AG08395 (cell line): ENCODE results near the gene ACAT2.
"Not testable (repeated sequence)": the region's sequence is repeated elsewhere in the genome, so short reads cannot be mapped to it uniquely, and the experiment has no call there.

Experiments used
- DNase-seq: peaks from one replicate; pipeline ENCODE4 v3.0.0; 2012; ENCODE audit warnings: mixed read lengths, low spot score

ACAT2 gene

DNA sequence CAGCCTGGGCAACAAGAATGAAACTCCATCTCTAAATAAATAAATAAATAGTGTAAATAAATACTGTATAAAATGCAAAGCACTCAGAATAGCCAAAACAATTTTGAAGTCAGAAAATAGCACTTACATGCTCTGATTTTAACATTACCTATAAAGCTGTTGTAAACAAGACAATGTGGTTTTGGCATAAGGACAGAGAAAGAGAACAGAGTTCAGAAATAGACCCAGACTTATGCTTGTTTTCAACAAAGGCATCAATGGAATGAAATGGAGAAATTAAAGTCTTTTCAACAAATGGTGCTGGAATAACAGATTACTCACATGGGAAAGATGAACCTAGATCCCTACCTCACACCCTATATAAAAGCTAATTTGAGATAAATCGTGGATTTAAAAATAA, 10.4 kb downstream of the ACAT2 start:
- no peak for DNase-seq

DNA sequence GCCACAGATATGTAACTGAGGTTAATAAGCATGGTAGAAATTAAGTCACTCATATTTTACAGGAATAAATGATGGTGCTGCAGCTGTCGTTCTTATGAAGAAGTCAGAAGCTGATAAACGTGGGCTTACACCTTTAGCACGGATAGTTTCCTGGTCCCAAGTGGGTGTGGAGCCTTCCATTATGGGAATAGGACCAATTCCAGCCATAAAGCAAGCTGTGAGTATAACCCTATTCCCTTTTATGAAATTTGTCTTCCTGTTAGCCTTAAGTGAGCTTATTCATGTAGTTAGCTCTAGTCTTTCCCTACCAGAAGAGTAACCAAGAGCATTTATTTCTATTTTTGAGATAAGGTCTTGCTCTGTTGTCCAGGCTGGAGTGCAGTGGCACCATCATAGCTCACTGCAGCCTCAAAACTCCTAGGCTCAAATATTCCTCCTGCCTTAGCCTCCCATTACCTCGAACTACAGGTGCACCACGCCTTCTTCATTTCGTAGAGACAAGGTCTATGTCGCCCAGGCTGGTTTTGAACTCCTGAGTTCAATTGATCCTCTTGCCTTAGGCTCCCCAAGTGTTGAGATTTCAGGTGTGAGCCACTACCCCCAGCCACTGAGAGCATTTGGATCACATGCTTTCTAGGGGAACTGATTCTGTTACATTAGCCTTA, 15.5 kb downstream of the ACAT2 start:
- no peak for DNase-seq

DNA sequence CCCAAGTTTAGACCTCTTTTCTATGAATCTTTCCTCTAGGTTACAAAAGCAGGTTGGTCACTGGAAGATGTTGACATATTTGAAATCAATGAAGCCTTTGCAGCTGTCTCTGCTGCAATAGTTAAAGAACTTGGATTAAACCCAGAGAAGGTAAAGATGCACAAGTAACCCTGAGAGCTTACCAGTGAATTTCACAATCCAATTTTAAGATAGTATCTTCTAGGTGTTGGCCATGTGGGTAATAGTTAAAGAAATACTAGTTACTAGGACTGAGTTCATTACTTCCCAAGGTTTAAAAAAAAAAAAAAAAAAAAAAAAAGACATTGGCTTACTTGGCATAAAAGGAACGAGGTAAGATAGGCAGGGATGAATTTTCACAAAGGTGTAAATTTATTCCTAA, 16.3 kb downstream of the ACAT2 start:
- no peak for DNase-seq

DNA sequence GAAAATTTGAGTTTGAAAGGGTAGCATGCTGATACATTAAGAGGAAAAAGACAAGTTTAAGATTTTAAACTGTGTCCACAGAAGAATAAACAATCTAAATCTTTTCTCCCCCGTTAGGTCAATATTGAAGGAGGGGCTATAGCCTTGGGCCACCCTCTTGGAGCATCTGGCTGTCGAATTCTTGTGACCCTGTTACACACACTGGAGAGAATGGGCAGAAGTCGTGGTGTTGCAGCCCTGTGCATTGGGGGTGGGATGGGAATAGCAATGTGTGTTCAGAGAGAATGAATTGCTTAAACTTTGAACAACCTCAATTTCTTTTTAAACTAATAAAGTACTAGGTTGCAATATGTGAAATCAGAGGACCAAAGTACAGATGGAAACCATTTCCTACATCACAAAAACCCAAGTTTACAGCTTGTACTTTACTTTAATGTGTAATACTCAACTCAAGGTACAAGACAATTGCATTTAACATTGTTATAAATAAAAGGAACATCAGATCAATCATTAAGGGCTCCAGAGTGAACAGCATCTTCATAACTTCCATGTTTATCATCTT, 16.8 kb downstream of the ACAT2 start:
- no peak for DNase-seq

DNA sequence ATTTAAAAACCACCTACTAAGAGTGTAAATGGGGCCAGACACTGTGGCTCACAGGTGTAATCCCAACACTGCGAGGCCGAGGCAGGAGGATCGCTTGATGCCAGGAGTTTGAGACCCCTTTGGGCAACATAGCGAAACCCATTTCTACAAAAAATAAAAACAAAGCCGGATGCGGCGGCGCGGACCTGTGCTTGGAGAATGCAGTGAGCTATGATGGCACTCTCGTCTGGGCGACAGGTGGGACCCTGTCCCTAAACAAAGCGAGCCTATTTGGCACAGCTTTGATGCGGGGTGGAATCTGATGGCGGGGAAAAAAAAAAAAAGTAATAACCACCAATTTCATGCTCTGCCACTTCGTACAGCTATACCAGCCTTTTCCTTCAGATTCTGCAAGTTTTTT, 26.4 kb downstream of the ACAT2 start:
- DNase-seq: no peak

DNA sequence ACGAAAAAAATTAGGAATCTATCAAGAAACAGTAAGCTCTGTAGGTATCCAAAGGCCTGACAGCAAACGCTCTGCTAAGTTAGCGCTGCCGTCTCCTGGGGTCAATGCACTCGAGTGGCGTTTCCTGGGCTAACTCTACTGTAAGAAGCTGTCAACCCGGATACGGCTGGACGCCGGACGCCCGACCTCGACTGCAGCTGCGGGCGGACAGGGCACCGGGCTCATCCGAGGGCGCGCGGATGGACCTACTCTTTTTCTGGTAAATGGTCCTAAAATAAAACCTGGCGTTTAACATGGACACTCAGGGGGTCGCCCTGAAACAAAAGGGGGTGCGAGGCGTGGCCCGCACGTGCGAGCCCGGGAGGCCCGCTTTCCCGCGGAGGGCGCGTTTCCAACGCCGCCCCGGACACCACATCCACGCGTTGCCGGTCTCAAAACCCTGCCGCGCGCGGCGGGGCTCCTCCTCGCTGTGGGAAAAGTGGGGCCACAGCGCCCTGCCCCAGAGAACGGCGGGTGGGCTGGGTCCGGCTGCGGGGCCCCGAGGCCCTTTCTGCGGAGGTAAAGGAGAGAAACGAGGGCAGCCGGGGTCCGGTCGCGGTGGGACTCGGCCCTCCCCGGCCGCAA, 27.0 kb downstream of the ACAT2 start:
- DNase-seq: peak; percentile 41

DNA sequence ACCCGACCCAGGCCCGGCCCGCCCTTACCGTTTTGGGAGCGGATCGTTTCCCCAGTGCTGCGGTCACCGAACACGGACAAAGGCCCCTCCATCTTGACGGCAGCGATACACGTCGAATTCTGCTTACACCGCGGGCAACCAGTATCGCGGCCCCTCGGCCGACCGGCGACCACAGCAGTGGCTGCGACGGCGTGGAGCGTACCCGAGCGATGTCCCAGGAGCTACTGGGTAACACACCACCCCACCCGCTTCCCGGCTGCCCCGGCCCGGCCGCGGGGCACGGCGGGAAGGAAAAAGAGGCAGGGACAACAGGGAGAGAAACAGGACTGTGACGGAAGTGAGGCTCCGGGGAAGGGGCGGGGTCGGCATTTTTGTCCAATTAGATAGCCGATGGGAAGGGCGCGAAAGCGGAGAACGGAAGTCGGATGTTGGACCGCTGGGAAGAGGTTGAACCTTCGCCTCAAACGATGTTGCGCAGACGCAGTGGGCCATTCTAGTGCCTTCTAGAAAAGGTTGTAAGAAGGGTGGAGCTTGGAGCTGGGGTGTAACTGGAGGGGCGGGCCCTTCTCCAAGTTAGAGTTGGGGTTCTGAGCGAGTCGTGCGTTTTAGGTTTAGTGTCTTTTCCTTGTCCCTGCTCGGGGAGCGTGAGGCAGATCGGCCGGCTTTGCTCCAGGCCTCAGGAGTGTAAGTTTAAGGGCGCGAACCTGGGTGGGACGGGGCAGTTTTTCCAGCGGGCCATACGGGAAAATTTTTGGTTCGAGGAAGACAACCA, 27.7 kb downstream of the ACAT2 start, which contains the start of gene TCP1:
Gene TCP1, minus strand, starts transcription at position 226 of the 772 bp plus-strand sequence. Its CDS starts 134 bp downstream, at position 92.
- peak; percentile 97 for DNase-seq

DNA sequence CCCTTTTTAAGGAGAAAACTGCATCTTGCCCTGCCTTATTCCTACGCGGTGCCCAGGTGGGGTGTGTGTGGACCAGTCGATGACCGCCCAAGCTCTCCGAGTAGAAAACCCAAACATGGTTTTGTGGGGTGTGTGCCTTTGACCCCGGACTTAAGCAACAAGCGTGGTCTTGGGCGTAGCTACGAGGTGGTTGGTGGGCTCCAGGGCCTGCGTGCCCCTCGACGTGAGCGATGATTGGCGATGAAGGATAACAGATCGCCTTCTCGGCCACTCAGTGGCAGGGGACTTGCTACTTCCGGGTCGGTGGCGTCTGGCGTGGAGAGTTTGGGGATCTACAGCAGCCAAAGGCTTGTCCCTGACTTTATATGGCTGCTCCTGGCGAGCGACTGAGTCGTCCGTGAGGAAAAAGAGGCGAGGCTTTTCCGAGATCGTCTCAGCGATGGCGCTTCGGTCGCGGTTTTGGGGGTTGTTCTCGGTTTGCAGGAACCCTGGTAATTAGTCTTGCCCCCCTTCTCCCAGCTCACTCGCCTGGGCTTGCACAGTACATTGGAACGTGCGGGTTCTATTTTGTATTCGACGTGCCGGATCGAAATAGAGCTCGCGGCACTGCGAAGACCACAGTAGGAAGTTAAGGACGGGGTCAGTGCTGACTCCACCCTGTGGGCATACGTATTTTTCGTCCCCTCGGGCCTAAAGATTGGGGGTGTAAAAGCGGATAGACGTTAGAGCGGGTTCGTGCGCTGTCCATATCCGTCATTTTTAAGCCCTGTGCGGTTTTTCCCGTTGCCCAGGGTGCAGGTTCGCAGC, 28.5 kb downstream of the ACAT2 start, which contains the start of gene MRPL18:
Gene MRPL18, plus strand, starts transcription at position 319 of the 807 bp plus-strand sequence. Its CDS starts 121 bp downstream, at position 440.
- peak; percentile 97 for DNase-seq

DNA sequence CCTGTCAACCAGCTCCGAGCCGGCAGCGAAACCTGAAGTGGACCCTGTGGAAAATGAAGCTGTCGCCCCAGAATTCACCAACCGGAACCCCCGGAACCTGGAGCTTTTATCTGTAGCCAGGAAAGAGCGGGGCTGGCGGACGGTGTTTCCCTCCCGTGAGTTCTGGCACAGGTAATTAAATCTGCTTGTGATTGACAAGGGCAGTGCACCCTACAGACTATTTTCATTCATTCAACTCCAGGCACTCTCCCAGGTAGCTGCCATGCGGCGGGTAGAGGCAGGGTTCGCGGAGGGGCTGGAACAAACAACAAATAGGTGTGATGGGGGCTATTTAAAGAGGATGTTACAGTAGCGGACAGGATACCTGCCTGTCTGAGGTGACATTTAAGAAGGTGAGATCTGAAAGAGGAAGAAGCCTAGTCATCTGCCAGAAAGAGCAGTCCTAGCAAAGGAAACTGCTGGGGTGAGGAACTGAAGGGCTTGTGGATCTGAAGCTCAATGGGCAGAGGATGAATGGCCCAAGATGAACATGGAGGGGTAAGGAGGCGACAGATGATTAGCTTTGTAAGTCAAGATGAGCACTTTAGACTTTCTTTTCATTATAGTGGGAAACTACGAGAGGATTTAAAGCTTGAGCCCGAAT, 29.2 kb downstream of the ACAT2 start:
- no peak for DNase-seq

DNA sequence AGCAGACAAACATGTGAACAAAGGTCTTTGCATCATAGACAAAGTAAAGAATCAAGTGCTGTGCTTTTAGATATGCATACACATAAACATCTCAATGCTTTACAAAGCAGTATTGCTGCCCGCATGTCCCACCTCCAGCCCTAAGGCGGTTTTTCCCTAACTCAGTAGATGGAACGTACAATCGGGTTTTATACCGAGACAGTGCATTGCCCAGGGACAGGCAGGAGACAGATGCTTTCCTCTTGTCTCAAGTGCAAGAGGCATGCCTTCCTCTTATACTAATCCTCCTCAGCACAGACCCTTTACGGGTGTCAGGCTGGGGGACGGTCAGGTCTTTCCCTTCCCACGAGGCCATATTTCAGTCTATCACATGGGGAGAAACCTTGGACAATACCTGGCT, 33.1 kb downstream of the ACAT2 start:
- DNase-seq: not testable (repeated sequence)

DNA sequence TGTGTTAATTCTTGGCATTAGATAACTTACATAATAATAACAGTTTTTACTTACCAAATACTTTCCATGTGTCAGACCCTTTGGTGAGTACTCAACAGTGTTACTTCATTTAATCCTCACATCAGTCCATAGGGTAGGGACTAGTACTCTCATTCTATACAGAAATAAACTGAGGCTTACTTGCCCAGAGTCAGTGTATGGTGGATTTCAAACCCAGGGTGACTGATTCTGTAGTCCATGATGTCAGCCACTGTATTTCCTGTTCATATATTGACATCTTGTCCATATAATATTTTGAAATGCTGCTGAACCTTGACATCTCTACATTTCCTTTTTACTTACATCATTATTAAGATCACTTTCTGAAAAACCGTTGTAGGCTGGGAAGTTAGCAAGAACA, 35.7 kb downstream of the ACAT2 start:
- no peak for DNase-seq

DNA sequence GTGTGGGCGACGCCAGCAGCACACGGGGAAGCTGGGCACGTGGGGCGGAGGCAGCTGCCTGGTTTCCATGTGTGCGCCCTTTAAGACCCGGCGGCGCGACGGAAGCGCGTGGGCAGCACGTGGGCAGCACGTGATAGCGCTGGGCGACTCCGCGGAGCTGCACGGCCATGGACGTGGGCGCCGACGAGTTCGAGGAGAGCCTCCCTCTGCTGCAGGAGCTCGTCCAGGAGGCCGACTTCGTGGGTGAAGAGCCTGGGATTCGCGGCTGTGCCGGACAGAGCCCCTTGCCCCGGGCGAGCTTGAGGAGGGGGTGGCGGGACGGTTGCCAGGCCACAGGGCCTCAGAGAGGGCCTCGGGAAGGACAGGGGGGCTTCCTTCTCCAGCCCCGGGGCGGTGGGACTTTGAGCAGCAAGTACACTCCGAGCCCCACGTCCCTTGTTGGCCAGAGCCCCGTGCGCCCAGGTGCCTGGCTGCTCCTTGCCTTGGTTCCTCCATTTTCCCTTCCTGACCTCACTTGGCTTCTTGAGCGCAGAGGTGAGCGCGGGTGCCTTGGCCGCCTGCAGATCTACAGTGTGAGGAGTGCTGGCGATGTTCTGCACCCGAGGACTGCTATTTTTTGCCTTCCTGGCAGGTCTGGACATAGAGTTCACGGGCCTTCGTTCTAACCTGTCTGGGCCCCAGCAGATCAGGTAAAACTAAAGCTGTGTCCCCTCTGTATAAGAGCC, 38.5 kb downstream of the ACAT2 start, which contains the start of gene PNLDC1:
Gene PNLDC1, plus strand, starts transcription at position 136 of the 725 bp plus-strand sequence. Its CDS starts 32 bp downstream, at position 168.
- no peak for DNase-seq

DNA sequence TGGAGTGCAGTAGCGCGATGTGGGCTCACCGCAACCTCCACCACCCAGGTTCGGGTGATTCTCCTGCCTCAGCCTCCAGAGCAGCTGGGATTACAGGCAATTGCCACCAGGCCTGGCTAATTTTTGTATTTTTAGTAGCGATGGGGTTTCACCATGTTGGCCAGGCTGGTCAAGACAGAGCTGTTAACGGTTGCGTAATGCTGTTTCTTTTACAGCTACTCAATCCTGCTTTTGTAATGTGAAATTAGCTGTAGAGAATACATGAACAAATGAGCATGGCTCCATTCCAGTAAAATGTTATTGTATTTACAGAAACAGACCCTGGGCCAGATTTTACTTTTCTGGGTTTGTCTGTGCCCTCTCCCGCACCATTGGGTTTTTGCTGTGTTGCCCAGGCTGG, 40.1 kb downstream of the ACAT2 start:
- no peak for DNase-seq

DNA sequence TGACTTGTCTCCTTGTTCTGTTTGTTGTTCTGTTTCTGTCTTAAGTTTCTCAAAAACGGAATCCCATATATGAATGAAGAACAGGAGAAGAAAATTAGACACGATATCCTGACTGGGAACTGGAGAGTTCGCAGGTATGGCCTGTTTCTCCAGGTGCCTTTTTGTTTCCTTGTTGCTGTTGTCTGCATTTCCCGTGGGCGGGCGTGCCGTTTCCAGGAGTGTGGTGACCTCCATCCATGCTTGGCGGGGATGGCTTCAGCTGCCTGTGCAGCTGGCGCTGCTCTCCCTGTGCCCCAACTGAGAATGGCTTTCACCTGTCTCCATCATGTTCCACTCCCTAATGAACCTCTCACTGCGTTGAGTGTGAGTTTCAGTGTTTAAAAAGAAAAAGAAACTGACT, 42.7 kb downstream of the ACAT2 start:
- DNase-seq: no peak

DNA sequence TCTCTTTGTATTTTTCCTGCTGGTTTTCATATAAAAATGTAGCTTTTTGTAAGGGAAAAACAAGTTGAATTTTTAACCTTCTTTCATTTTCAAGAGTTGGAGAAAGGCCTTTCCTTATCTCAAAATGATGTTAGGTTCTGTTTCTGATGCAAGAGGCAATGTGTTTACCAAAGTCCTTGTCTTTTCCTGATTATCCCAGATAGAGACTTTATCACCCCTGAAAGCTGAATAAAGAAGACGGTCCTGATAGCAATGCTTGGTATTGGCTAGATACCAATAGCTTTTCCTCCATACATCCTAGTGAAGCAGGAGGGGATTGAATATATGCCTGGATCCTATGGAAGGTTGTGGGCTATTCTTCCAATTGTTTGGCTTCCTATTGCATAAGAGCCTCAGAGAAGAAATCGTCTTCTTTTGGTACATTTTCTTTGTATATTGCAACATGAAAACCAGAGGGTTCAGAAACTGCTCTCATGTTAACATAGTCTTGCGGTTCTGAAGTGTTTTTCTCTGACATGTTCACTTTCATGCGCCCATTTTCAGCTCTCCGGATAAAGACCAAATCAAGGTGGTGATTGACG, 43.7 kb downstream of the ACAT2 start:
- no peak for DNase-seq

DNA sequence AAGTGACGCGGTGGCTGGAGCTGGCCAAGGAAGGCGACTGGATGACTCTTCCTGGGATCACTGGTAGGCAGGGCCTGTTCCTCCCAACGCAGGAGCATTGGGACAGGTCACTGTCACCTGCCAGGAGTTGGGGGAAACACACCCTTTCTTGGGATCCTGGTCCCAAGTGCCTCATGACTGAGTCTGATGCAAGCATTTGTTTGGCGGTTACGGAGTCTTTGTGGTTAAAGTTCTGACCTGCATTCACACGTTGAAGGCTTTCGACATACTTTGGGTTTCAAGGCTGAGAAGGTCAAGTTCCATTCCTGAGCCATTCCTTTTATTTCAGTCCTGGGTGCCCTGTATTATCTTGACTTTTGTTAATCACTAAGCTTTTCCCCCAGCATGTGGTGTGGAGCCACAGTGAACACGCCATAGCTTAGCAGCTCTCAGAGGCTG, 44.2 kb downstream of the ACAT2 start:
- no peak for DNase-seq

DNA sequence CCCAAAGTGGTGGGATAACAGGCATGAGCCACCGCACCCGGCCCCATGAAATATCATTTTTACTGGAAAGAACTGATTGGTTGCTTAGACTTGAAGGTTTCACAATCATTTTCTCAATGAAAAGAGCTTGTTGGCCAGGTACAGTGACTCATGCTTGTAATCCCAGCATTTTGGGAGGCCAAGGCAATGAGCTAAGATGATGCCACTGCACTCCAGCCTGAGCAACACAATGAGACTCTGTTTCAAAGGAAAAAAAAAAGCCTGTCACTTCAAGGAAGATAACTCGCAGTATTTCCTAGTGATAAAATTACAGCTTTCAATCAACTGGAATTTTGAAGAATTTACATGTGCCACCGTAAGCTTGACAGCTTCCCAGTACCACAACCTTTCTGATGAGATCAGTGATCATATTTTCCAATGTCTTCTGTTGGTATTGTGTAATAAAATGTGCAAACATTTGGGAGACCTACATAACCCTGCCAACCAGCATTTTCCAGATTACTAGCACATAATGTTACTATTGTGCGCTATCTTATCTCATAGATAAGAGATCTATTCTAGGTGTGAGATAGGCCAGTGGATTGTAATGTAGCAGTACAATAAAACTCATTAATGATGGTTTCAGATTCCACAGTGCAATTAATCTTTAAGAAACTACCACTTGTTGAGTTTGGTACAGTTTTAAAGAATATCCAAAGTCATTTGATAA, 45.5 kb downstream of the ACAT2 start:
- DNase-seq: no peak

DNA sequence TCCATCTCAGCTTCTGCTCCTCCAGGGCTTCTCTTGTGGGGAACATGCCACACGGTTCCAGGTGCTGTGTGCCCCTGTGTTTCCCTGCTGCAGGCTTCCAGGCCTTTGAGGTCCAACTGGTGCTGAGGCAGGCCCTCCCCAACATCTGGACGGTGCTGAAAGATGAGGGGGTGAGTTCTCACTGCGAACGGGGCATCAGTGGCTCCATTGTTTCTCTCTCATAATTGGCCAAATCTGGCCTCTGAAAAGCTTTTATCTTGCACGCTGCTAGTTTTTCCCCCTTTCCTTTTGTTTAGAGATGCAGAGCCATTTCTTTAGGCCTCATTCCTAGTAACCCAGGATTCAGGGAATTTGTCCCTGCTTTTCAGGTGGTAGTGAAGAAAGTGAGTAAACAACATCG, 46.8 kb downstream of the ACAT2 start:
- DNase-seq: no peak

DNA sequence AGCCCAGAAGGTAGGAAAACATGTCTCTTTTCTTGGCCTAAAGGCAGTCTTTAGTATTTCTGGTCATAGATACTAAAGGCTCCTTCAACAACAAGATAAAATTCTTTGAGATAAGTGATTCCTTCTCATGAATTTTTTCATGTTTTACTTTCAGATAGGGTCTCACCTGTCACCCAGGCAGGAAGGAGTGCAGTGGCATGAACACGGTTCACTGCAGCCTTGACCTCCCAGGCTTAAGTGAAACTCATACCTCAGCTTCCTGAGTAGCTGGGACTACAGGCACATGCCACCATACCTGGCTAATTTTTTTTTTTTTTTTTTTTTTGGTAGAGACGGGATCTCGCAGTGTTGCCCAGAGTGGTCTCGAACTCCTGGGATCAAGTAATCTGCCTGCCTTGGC, 47.3 kb downstream of the ACAT2 start:
- no peak for DNase-seq
